SK-N-SH (cell line): ENCODE measurements around the gene PTEN. TPM values are rescaled to one million over a fixed set of nuclear protein-coding genes. Genes with fewer than 3 reads are reported as not detected.

Experiments used
- CTCF ChIA-PET: fragments of 300-600, 350-600 bp; formaldehyde crosslinking; extraction: SDS; loops from one replicate; lab custom pipeline; 2021; lab: Yijun Ruan, JAX
- POLR2A ChIA-PET: fragments of 350-600 bp; sonication (Branson Sonifier 250); formaldehyde crosslinking; extraction: SDS; loops from one replicate; lab custom pipeline; 2020; ENCODE audit warnings: antibody characterized with exemption, inconsistent platforms; lab: Yijun Ruan, JAX
- DNase-seq: peaks from one replicate; pipeline ENCODE4 v3.0.0; 2012
- H2AFZ ChIP-seq: fragments of 200-600 bp; sonication (generic); 2 replicates; pipeline ENCODE4 v1.8.1; 2016; ENCODE audit warnings: antibody characterized with exemption, mild to moderate bottlenecking, low read depth
- H3F3A ChIP-seq: fragments of 200-600 bp; sonication (generic); replicated peaks from 2 replicates; pipeline ENCODE3; 2016; ENCODE audit warnings: antibody characterized with exemption, mild to moderate bottlenecking; ENCODE audit not compliant: insufficient read depth
- H3K27ac ChIP-seq, 2 experiments: fragments of 200-500 bp in 1 of 2; fragments of 200-600 bp in 1 of 2; sonication (Bioruptor generic) in 1 of 2; sonication (generic), shearing (Covaris generic) in 1 of 2; 2 replicates each; pipeline versions ENCODE4 v1.5.1 to v1.6.1; 2014 to 2016; ENCODE audit warnings: low read depth in 2 of 2, inconsistent platforms in 1 of 2, low read length in 1 of 2, mild to moderate bottlenecking in 1 of 2, mixed read lengths in 1 of 2
- H3K27me3 ChIP-seq: fragments of 200-600 bp; sonication (generic), shearing (Covaris generic); 2 replicates; pipeline ENCODE4 v1.6.1; 2016; ENCODE audit warnings: mixed run types; ENCODE audit not compliant: insufficient read depth
- H3K36me3 ChIP-seq, 2 experiments: fragments of 200-500 bp in 1 of 2; fragments of 200-600 bp in 1 of 2; sonication (Bioruptor generic) in 1 of 2; sonication (generic) in 1 of 2; replicated peaks in 1 of 2; 2 replicates each; pipeline versions ENCODE3 to v1.5.1; 2014 to 2016; ENCODE audit warnings: low read length in 1 of 2, mild to moderate bottlenecking in 1 of 2; ENCODE audit not compliant: insufficient read depth in 2 of 2, control insufficient read depth in 1 of 2
- H3K4me1 ChIP-seq, 2 experiments: fragments of 200-500 bp in 1 of 2; fragments of 200-600 bp in 1 of 2; sonication (Bioruptor generic) in 1 of 2; sonication (generic), shearing (Covaris generic) in 1 of 2; 2 replicates each; pipeline versions ENCODE4 v1.5.1 to v1.6.1; 2014 to 2016; ENCODE audit warnings: low read depth in 1 of 2, low read length in 1 of 2, mixed run types in 1 of 2; ENCODE audit not compliant: insufficient read depth in 2 of 2, control insufficient read depth in 1 of 2
- H3K4me2 ChIP-seq: fragments of 200-600 bp; sonication (generic), shearing (Covaris generic); 2 replicates; pipeline ENCODE4 v1.6.1; 2017; ENCODE audit warnings: mixed run types
- H3K4me3 ChIP-seq, 2 experiments: fragments of 200-500 bp in 1 of 2; fragments of 200-600 bp in 1 of 2; sonication (Bioruptor generic) in 1 of 2; sonication (generic), shearing (Covaris generic) in 1 of 2; 2 replicates each; pipeline versions ENCODE4 v1.5.1 to v1.8.1; 2014 to 2016; ENCODE audit warnings: low read depth in 2 of 2, inconsistent platforms in 1 of 2, low read length in 1 of 2, mild to moderate bottlenecking in 1 of 2, mixed read lengths in 1 of 2, moderate library complexity in 1 of 2
- H3K79me2 ChIP-seq: fragments of 200-600 bp; sonication (generic); 2 replicates; pipeline ENCODE4 v1.8.1; 2017; ENCODE audit warnings: mild to moderate bottlenecking; ENCODE audit not compliant: insufficient read depth
- H3K9ac ChIP-seq: fragments of 200-600 bp; sonication (generic); 2 replicates; pipeline ENCODE4 v1.6.1; 2017; ENCODE audit warnings: mixed run types
- H3K9me2 ChIP-seq: fragments of 200-600 bp; sonication (generic); 2 replicates; pipeline ENCODE4 v1.6.1; 2017; ENCODE audit warnings: mixed run types
- H3K9me3 ChIP-seq: fragments of 200-600 bp; sonication (generic); 2 replicates; pipeline ENCODE4 v1.6.1; 2017; ENCODE audit warnings: mixed run types, mild to moderate bottlenecking, moderate library complexity
- H4K20me1 ChIP-seq: fragments of 200-600 bp; sonication (generic); 2 replicates; pipeline ENCODE4 v1.6.1; 2017; ENCODE audit warnings: mild to moderate bottlenecking, mixed run types; ENCODE audit not compliant: insufficient read depth
- CHD2 ChIP-seq: fragments of 150-350 bp; IDR thresholded peaks from 2 replicates; pipeline ENCODE4 v1.6.1; 2018; ENCODE audit warnings: low read length; ENCODE audit not compliant: partially characterized antibody
- ELF1 ChIP-seq: IDR thresholded peaks from 2 replicates; pipeline ENCODE4 v1.4.0; 2012
- FOXJ3 ChIP-seq: sonication (generic); formaldehyde crosslinking; IDR thresholded peaks from 2 replicates; pipeline ENCODE4 v1.5.1; 2020; ENCODE audit warnings: mild to moderate bottlenecking, missing genetic modification reagents
- GABPA ChIP-seq: IDR thresholded peaks from 2 replicates; pipeline ENCODE4 v1.4.0; 2012; ENCODE audit warnings: low read depth, mild to moderate bottlenecking
- GATA2 ChIP-seq: sonication (generic); formaldehyde crosslinking; IDR thresholded peaks from 2 replicates; pipeline ENCODE4 v1.5.0; 2020; ENCODE audit warnings: mild to moderate bottlenecking, missing genetic modification reagents
- JUND ChIP-seq: IDR thresholded peaks from 2 replicates; pipeline ENCODE4 v1.4.0; 2012
- MXI1 ChIP-seq: IDR thresholded peaks from 2 replicates; pipeline ENCODE4 v1.6.1; 2012; ENCODE audit warnings: mild to moderate bottlenecking, low read depth, low read length, improper control_type of control experiment
- POLR2AphosphoS5 ChIP-seq: IDR thresholded peaks from 2 replicates; pipeline ENCODE4 v1.6.1; 2012; ENCODE audit warnings: low read depth, low read length
- RCOR1 ChIP-seq: fragments of 150-350 bp; IDR thresholded peaks from 2 replicates; pipeline ENCODE4 v1.6.1; 2017; ENCODE audit warnings: antibody characterized with exemption, low read length
- RFX5 ChIP-seq: IDR thresholded peaks from 2 replicates; pipeline ENCODE4 v1.6.1; 2012; ENCODE audit warnings: mild to moderate bottlenecking, improper control_type of control experiment, low read length
- RXRA ChIP-seq: IDR thresholded peaks from 2 replicates; pipeline ENCODE4 v1.4.0; 2012; ENCODE audit warnings: low read depth, mild to moderate bottlenecking, borderline replicate concordance
- SMC3 ChIP-seq: IDR thresholded peaks from 2 replicates; pipeline ENCODE4 v1.6.1; 2012; ENCODE audit warnings: low read depth, low read length, improper control_type of control experiment
- TAF1 ChIP-seq: IDR thresholded peaks from 2 replicates; pipeline ENCODE4 v1.6.1; 2012; ENCODE audit warnings: low read depth, mild to moderate bottlenecking, low read length, moderate library complexity, borderline replicate concordance
- TCF12 ChIP-seq: IDR thresholded peaks from 2 replicates; pipeline ENCODE4 v1.4.0; 2012
- YY1 ChIP-seq: IDR thresholded peaks from 2 replicates; pipeline ENCODE4 v1.4.0; 2012; ENCODE audit warnings: low read depth, mild to moderate bottlenecking
- WGBS: methylation state at CpG from one replicate; pipeline ENCODE4 v1.1.6; 2017; ENCODE audit warnings: low lambda C conversion rate; 5-methylcytosine and 5-hydroxymethylcytosine counted together
- polyA plus RNA-seq, 3 experiments: library from polyadenylated mRNA; depleted of rRNA; stranded (reverse); fragments of >200 nt; gene quantifications; 2 replicates each; pipeline ENCODE4 v1.2.3, GENCODE V29; 2012
- TF ChIP-seq, protein P1 (sequence below): IDR thresholded peaks from 2 replicates; pipeline ENCODE4 v1.4.0; 2012; ENCODE audit warnings: low read depth, borderline replicate concordance
- TF ChIP-seq, protein P2 (sequence below): fragments of 150-350 bp; IDR thresholded peaks from 2 replicates; pipeline ENCODE4 v1.6.1; 2016; ENCODE audit warnings: mild to moderate bottlenecking, low read depth, low read length
- TF ChIP-seq, protein P3 (sequence below): IDR thresholded peaks from 2 replicates; pipeline ENCODE4 v1.4.0; 2012; ENCODE audit warnings: low read depth
- TF ChIP-seq, protein P4 (sequence below): IDR thresholded peaks from 2 replicates; pipeline ENCODE4 v1.6.1; 2012; ENCODE audit warnings: mild to moderate bottlenecking, low read depth, low read length, moderate library complexity

Gene PTEN
- polyA plus RNA-seq, 1 of the 3 experiments (the other 2 are of a cell fraction): 12.8 TPM

DNA sequence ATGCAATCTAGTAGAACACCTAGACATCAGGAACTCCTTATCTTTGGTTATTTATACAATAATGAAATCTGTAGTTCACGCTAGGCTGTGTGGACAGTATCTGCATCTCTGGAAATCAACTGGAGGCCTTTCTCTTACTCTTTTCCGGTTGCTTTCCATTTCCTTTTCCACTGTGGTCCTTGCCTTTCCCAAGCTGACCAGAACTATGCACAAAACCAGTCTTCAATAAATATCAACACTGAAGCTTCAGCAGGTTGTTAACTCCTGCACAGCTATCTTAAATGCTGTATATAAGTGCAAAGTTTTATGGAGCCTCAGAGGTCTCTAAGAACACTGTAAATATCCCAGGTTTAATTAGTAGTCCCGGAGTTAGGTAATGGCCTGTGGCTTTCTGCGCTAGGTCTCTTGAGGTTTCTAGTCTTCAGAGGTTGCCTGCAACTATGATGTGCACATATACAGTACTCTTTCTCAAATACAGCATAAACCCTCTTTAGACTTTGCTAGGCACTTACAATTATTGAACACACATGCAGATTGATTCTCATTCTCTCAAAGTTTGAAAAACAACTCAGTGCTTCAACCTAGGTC, 2.5 kb upstream of the PTEN start:
- H3K27ac ChIP-seq: peak overlapping the region in 1 of 2 experiments; percentile 97; a peak in 2 of 4 replicates
- H3K79me2 ChIP-seq: peaks cover 23% of the 10 kb centered on the region
- H3K36me3 ChIP-seq: peaks cover 0 to 2% of the 10 kb centered on the region in 2 experiments
- no peak overlapping the region for H3K9ac ChIP-seq
- ChIA-PET CTCF (interaction anchor here (1.2 to 3.8 kb wide), 4 partner anchors 10 to 704 kb away, joined by 7 to 42 read pairs (median 12); no protein-coding TSS in a partner anchor), POLR2A (interaction anchor here (1.8 to 2.5 kb wide), 2 partner anchors 484 to 501 kb away, joined by 6 to 7 read pairs; no protein-coding TSS in a partner anchor)
- H3K27me3 ChIP-seq: no peaks in the 10 kb centered on the region
- peaks cover 17% of the 10 kb centered on the region for H4K20me1 ChIP-seq
- TF ChIP-seq, protein P1, sequence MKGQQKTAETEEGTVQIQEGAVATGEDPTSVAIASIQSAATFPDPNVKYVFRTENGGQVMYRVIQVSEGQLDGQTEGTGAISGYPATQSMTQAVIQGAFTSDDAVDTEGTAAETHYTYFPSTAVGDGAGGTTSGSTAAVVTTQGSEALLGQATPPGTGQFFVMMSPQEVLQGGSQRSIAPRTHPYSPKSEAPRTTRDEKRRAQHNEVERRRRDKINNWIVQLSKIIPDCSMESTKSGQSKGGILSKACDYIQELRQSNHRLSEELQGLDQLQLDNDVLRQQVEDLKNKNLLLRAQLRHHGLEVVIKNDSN: no peak
- no peak for TF ChIP-seq ELF1
- no peak for TF ChIP-seq YY1
- TF ChIP-seq, protein P2, sequence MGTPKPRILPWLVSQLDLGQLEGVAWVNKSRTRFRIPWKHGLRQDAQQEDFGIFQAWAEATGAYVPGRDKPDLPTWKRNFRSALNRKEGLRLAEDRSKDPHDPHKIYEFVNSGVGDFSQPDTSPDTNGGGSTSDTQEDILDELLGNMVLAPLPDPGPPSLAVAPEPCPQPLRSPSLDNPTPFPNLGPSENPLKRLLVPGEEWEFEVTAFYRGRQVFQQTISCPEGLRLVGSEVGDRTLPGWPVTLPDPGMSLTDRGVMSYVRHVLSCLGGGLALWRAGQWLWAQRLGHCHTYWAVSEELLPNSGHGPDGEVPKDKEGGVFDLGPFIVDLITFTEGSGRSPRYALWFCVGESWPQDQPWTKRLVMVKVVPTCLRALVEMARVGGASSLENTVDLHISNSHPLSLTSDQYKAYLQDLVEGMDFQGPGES: no peak
- TF ChIP-seq POLR2AphosphoS5: no peak
- no peak for TF ChIP-seq RCOR1
- no peak for TF ChIP-seq GATA2
- no peak for TF ChIP-seq JUND
- TF ChIP-seq CHD2: no peak
- no peak for TF ChIP-seq FOXJ3 (CRISPR knock-in tag)
- TF ChIP-seq TAF1: no peak
- no peak for TF ChIP-seq TCF12
- TF ChIP-seq, protein P3, sequence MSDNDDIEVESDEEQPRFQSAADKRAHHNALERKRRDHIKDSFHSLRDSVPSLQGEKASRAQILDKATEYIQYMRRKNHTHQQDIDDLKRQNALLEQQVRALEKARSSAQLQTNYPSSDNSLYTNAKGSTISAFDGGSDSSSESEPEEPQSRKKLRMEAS: no peak
- no peak for TF ChIP-seq RXRA
- no peak for TF ChIP-seq SMC3
- TF ChIP-seq GABPA: no peak
- TF ChIP-seq, protein P4, sequence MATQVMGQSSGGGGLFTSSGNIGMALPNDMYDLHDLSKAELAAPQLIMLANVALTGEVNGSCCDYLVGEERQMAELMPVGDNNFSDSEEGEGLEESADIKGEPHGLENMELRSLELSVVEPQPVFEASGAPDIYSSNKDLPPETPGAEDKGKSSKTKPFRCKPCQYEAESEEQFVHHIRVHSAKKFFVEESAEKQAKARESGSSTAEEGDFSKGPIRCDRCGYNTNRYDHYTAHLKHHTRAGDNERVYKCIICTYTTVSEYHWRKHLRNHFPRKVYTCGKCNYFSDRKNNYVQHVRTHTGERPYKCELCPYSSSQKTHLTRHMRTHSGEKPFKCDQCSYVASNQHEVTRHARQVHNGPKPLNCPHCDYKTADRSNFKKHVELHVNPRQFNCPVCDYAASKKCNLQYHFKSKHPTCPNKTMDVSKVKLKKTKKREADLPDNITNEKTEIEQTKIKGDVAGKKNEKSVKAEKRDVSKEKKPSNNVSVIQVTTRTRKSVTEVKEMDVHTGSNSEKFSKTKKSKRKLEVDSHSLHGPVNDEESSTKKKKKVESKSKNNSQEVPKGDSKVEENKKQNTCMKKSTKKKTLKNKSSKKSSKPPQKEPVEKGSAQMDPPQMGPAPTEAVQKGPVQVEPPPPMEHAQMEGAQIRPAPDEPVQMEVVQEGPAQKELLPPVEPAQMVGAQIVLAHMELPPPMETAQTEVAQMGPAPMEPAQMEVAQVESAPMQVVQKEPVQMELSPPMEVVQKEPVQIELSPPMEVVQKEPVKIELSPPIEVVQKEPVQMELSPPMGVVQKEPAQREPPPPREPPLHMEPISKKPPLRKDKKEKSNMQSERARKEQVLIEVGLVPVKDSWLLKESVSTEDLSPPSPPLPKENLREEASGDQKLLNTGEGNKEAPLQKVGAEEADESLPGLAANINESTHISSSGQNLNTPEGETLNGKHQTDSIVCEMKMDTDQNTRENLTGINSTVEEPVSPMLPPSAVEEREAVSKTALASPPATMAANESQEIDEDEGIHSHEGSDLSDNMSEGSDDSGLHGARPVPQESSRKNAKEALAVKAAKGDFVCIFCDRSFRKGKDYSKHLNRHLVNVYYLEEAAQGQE: no peak
- TF ChIP-seq RFX5: no peak
- TF ChIP-seq MXI1: no peak
- no peak overlapping the region for H3K4me2 ChIP-seq
- peaks cover 0 to 13% of the 10 kb centered on the region in 2 experiments; a peak in 2 of 4 replicates for H3K4me1 ChIP-seq
- H2AFZ ChIP-seq: no peak overlapping the region
- H3K4me3 ChIP-seq: no peak overlapping the region
- H3F3A ChIP-seq: peaks cover 33% of the 10 kb centered on the region
- no peaks in the 10 kb centered on the region for H3K9me2 ChIP-seq
- no peaks in the 10 kb centered on the region for H3K9me3 ChIP-seq
- DNase-seq: no peak
- WGBS: 89% methylated on average over 4 of the region's 4 CpGs
